Measurements from ENCODE around the gene GOPC. TPM values are rescaled to one million over a fixed set of nuclear protein-coding genes. Genes with fewer than 3 reads are reported as not detected.
A peak's percentile ranks its signal among the peaks of the same experiment; 100 is the strongest.
"Not testable (repeated sequence)": the region's sequence is repeated elsewhere in the genome, so short reads cannot be mapped to it uniquely, and the experiment has no call there.

Gene GOPC
- total RNA-seq (2014; rRNA removed; shearing (Covaris generic)): 24.9 and 26.4 TPM in 2 replicates
- 14.0 and 15.5 TPM in 2 replicates for polyA plus RNA-seq (2016; fragmentation: Nextera tagmentation; extraction: Ambion mirVana)
- long read RNA-seq, partial matches to known transcripts: 21 of 21 reads
- long read RNA-seq, other reads (novel, unspliced or antisense): 0 of 21 reads

- ATAC-seq: peak; percentile 97
- Histone ChIP-seq H3K27me3 (ENCODE audit: insufficient read depth) (no peaks in the 10 kb centered on the region), H3K4me3 (peak within 1 kb of the TSS; percentile 61), H4K20me1 (replicated peaks; ENCODE audit: insufficient read depth) (no peaks in the 10 kb centered on the region), H3K4me2 (peak within 1 kb of the TSS; percentile 92), H3F3A (replicated peaks; ENCODE audit: low read depth) (no peaks in the 10 kb centered on the region), H3K36me3 (ENCODE audit: insufficient read depth) (peaks cover 6% of the 10 kb centered on the region; the same call in 1 of the 2 replicates), H3K79me2 (replicated peaks; ENCODE audit: insufficient read depth) (peaks cover 47% of the 10 kb centered on the region), H3K9me2 (ENCODE audit: insufficient read depth) (no peaks in the 10 kb centered on the region), H3K27ac (ENCODE audit: low read depth) (peak within 1 kb of the TSS; percentile 78), H2AFZ (peak within 1 kb of the TSS; percentile 90), H3K4me1 (ENCODE audit: insufficient read depth) (peaks cover 6% of the 10 kb centered on the region)
- Mint-ChIP-seq H3K36me3 (ENCODE audit: low read depth) (peaks cover 17% of the 10 kb centered on the region), H3K4me1 (peaks cover 7% of the 10 kb centered on the region; the same call in 2 of the 3 replicates), H3K9me3 (peaks cover 4% of the 10 kb centered on the region; the same call in 2 of the 3 replicates), H3K27ac (peak within 1 kb of the TSS; percentile 97), H3K4me3 (peak within 1 kb of the TSS; percentile 98), H3K27me3 (ENCODE audit: insufficient read depth, low read depth, poor library complexity) (peaks cover 8% of the 10 kb centered on the region)
- DNase-seq (ENCODE audit: low spot score): peak; percentile 97
- TF ChIP-seq EZH2phosphoT487 (IDR thresholded peaks at IDR 0.05; ENCODE audit: unreplicated experiment) (no peak), NANOG (IDR thresholded peaks at IDR 0.05; ENCODE audit: borderline replicate concordance) (no peak), ETS1 (IDR thresholded peaks at IDR 0.05) (peak; percentile 56; the same call in 1 of the 2 replicates), CREB1 (CRISPR knock-in tag; IDR thresholded peaks at IDR 0.05; ENCODE audit: low read depth) (no peak), POLR2AphosphoS5 (IDR thresholded peaks at IDR 0.05; ENCODE audit: low read depth) (peak; percentile 97), CTCF (conservative IDR thresholded peaks at IDR 0.05; ENCODE audit: low read depth in 2 of 2) (0 out of 4 replicates have a peak, but pooled peaks of 1 of the 2 experiments have one; percentile 9)
Observed at GRCh38 chr6:117602151-117602898, at the start of gene GOPC. Gene GOPC (minus strand): TSS chr6:117602511. CDS start chr6:117602288, 223 bp downstream.

DNA sequence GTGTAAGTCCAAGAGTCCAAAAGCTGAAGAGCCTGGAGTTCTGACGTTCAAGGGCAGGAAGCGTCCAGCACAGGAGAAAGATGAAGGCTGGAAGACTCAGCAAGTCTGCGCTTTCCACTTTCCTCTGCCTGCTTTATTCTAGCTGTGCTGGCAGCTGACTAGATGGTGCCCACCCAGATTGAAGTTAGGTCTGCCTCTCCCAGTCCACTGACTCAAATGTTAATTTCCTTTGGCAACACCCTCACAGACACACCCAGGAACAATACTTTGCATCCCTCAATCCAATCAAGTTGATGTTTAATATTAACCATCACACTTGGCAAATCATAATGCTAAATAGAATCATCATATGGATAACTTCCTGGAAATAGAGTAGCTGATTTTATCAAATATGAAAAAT is 49.7 kb upstream of the GOPC start:
- not testable (repeated sequence) for H3K4me2 ChIP-seq; H3K9me2 ChIP-seq (ENCODE audit: insufficient read depth); H3K4me3 ChIP-seq; H3K4me1 ChIP-seq (ENCODE audit: insufficient read depth); H2AFZ ChIP-seq; H3F3A ChIP-seq (replicated peaks; ENCODE audit: low read depth); H3K27ac ChIP-seq (ENCODE audit: low read depth); ATAC-seq; H3K27me3 ChIP-seq (ENCODE audit: insufficient read depth); H3K4me3 Mint-ChIP-seq; H3K36me3 ChIP-seq (ENCODE audit: insufficient read depth); H4K20me1 ChIP-seq (replicated peaks; ENCODE audit: insufficient read depth); H3K27ac Mint-ChIP-seq; H3K79me2 ChIP-seq (replicated peaks; ENCODE audit: insufficient read depth); H3K4me1 Mint-ChIP-seq; H3K9me3 Mint-ChIP-seq; DNase-seq (ENCODE audit: low spot score); H3K27me3 Mint-ChIP-seq (ENCODE audit: insufficient read depth, low read depth, poor library complexity)
- H3K36me3 Mint-ChIP-seq (ENCODE audit: low read depth): peaks cover 28% of the 10 kb centered on the region
